Gastrocnemius medialis (tissue), 4 donors: Measurements from ENCODE around the gene MRPL2. TPM values are rescaled to one million over a fixed set of nuclear protein-coding genes. Genes with fewer than 3 reads are reported as not detected.

ENCODE experiments used
- ATAC-seq, 2 donors: fragments of 150-250 bp; one replicate each; pipeline ENCODE4 v1.9.1; 2016
- DNase-seq, 2 donors: peaks; one replicate each; pipeline ENCODE4 v3.0.0-alpha.2; 2019
- H3K27ac ChIP-seq, 4 donors: fragments of 200-600 bp; sonication (generic); 1 replicate in 1 of 4; 2 replicates in 3 of 4; pipeline ENCODE4 v1.5.1; 2016 to 2018; ENCODE audit warnings: mild to moderate bottlenecking in 2 of 4, moderate library complexity in 1 of 4
- H3K27me3 ChIP-seq, 3 donors: fragments of 200-600 bp; sonication (generic) in 2 of 3; 1 replicate in 1 of 3; 2 replicates in 2 of 3; pipeline versions ENCODE4 v1.5.1 to v1.6.0; 2016 to 2019; ENCODE audit warnings: mild to moderate bottlenecking in 1 of 3, moderate library complexity in 1 of 3
- H3K36me3 ChIP-seq, 2 donors: fragments of 200-600 bp; sonication (generic) in 1 of 2; one replicate each; pipeline ENCODE4 v1.5.1; 2017 to 2018
- H3K4me1 ChIP-seq, 2 donors: fragments of 200-600 bp; sonication (generic) in 1 of 2; one replicate each; pipeline ENCODE4 v1.5.1; 2016 to 2017; ENCODE audit warnings: mild to moderate bottlenecking in 2 of 2
- H3K4me3 ChIP-seq, 4 donors: fragments of 200-600 bp; sonication (generic) in 3 of 4; 1 replicate in 1 of 4; 2 replicates in 3 of 4; pipeline ENCODE4 v1.5.1; 2016 to 2019; ENCODE audit warnings: mild to moderate bottlenecking in 2 of 4
- H3K9me3 ChIP-seq, 3 donors: fragments of 200-600 bp; sonication (generic) in 2 of 3; 1 replicate in 1 of 3; 2 replicates in 2 of 3; pipeline ENCODE4 v1.5.1; 2016 to 2019
- CTCF ChIP-seq, 5 experiments: fragments of 450-650 bp in 3 of 5; fragments of 200-600 bp in 2 of 5; sonication (generic) in 2 of 5; IDR thresholded peaks in 4 of 5; conservative IDR thresholded peaks in 1 of 5; 1 replicate in 4 of 5; 2 replicates in 1 of 5; pipeline ENCODE4 v1.5.1; 2016 to 2019; ENCODE audit warnings: antibody characterized with exemption in 5 of 5, mild to moderate bottlenecking in 3 of 5, moderate library complexity in 3 of 5
- POLR2A ChIP-seq, 2 donors: fragments of 450-650 bp; IDR thresholded peaks; one replicate each; pipeline ENCODE4 v1.6.1; 2017; ENCODE audit warnings: antibody characterized with exemption in 2 of 2, mild to moderate bottlenecking in 2 of 2, moderate library complexity in 2 of 2
- in situ Hi-C, 4 donors: fragments of 200-750 bp; cut with MboI; loops; one replicate each; pipeline versions ENCODE4 v1.15.0 to v1.8.0; 2017; ENCODE audit warnings: low sequenced_read_pairs in 4 of 4
- intact Hi-C: fragments of 100-400 bp; cut with DNase I; formaldehyde crosslinking; loops from one replicate; pipeline ENCODE4 v1.15.1; 2023; ENCODE audit warnings: low total_unique reads
- total RNA-seq, 4 donors: library from RNA; depleted of rRNA; stranded (reverse); fragments of >200 nt; gene quantifications; one replicate each; pipeline versions ENCODE4 v1.1.0 to v1.2.3, GENCODE V29; 2016

Gene MRPL2
- total RNA-seq, 4 donors from 2014 or later, result 34.1 to 64.9 (median 41.1) TPM

GRCh38 chr6:43060755-43061633 lies 1.8 kb upstream of the MRPL2 start:
- H3K27me3 ChIP-seq, result no peaks in the 10 kb centered on the region
- in situ Hi-C loops, result no loop called here
- DNase-seq, result no peak
- TF ChIP-seq POLR2A (IDR thresholded peaks at IDR 0.05) (no peak), CTCF (IDR thresholded peaks at IDR 0.05 in 4 of 5, conservative IDR thresholded peaks at IDR 0.05 in 1 of 5) (no peak)
- H3K36me3 ChIP-seq, result peaks cover 0 to 52% of the 10 kb centered on the region in 2 donors
- no peak for ATAC-seq
- H3K4me3 ChIP-seq, result peak overlapping the region in 3 of 4 donors; percentile 87 to 98 (median 87)
- H3K4me1 ChIP-seq, result peaks cover 21 to 29% of the 10 kb centered on the region in 2 donors
- intact Hi-C loops, result no loop called here
- peak overlapping the region; percentile 90 to 99 (median 95) for H3K27ac ChIP-seq
- H3K9me3 ChIP-seq, result no peaks in the 10 kb centered on the region

GRCh38 chr6:43060034-43060754 lies 960 bp upstream of the MRPL2 start:
- TF ChIP-seq CTCF (IDR thresholded peaks at IDR 0.05 in 4 of 5, conservative IDR thresholded peaks at IDR 0.05 in 1 of 5) (no peak), POLR2A (IDR thresholded peaks at IDR 0.05) (no peak)
- peak overlapping the region; percentile 74 to 98 (median 87) for H3K4me3 ChIP-seq
- H3K27me3 ChIP-seq, result no peaks in the 10 kb centered on the region
- H3K36me3 ChIP-seq, result peaks cover 0 to 52% of the 10 kb centered on the region in 2 donors
- ATAC-seq (peak; percentile 16 to 33), DNase-seq (peak in 1 of 2 donors; percentile 41)
- intact Hi-C loops, result no loop called here
- no peaks in the 10 kb centered on the region for H3K9me3 ChIP-seq
- peaks cover 21 to 29% of the 10 kb centered on the region in 2 donors for H3K4me1 ChIP-seq
- in situ Hi-C loops, result no loop called here
- peak overlapping the region; percentile 90 to 99 (median 95) for H3K27ac ChIP-seq

- peak overlapping the region; percentile 87 to 98 (median 92) for H3K4me3 ChIP-seq
- ATAC-seq (no peak), DNase-seq (no peak)
- in situ Hi-C loops, result no loop called here
- intact Hi-C loops, result loop anchor here (2.0 to 10.0 kb wide), 3 partner anchors 80 to 314 kb away; partner anchors contain the start of genes PEX6 and TBCC
- no peaks in the 10 kb centered on the region for H3K9me3 ChIP-seq
- no peaks in the 10 kb centered on the region for H3K27me3 ChIP-seq
- peaks cover 28 to 34% of the 10 kb centered on the region in 2 donors for H3K4me1 ChIP-seq
- peak overlapping the region; percentile 90 to 99 (median 95) for H3K27ac ChIP-seq
- peaks cover 0 to 37% of the 10 kb centered on the region in 2 donors for H3K36me3 ChIP-seq
- no peak for TF ChIP-seq POLR2A (IDR thresholded peaks at IDR 0.05)
- TF ChIP-seq CTCF (IDR thresholded peaks at IDR 0.05 in 4 of 5, conservative IDR thresholded peaks at IDR 0.05 in 1 of 5), result no peak
Observed at GRCh38 chr6:43058531-43058930, 703 bp downstream of the MRPL2 start.

- intact Hi-C loops (loop anchor here (2.0 to 10.0 kb wide), 3 partner anchors 71 to 311 kb away; partner anchors contain the start of genes PPP2R5D and TBCC), in situ Hi-C loops (no loop called here)
- Histone ChIP-seq H3K27ac (no peak overlapping the region), H3K4me1 (peaks cover 24 to 41% of the 10 kb centered on the region in 2 donors), H3K27me3 (no peaks in the 10 kb centered on the region), H3K36me3 (peaks cover 0 to 29% of the 10 kb centered on the region in 2 donors), H3K4me3 (no peak overlapping the region), H3K9me3 (no peaks in the 10 kb centered on the region)
- ATAC-seq (no peak), DNase-seq (no peak)
- TF ChIP-seq POLR2A (IDR thresholded peaks at IDR 0.05), result no peak
- TF ChIP-seq CTCF (IDR thresholded peaks at IDR 0.05 in 4 of 5, conservative IDR thresholded peaks at IDR 0.05 in 1 of 5), result no peak
Observed at GRCh38 chr6:43055966-43056365, 3.3 kb downstream of the MRPL2 start.
